ENCODE data around the gene CDC14C.
"Not testable (repeated sequence)": the region's sequence is repeated elsewhere in the genome, so short reads cannot be mapped to it uniquely, and the experiment has no call there.

CDC14C gene

GRCh38 chr7:48924433-48924832, at the start of gene CDC14C:
TSS of gene CDC14C (plus strand) at chr7:48924547. CDS start at chr7:48924673, 126 bp downstream.
- Mint-ChIP-seq H3K4me3 (no peak within 1 kb of the TSS), H3K9me3 (no peaks in the 10 kb centered on the region), H3K27me3 (no peaks in the 10 kb centered on the region), H3K4me1 (no peaks in the 10 kb centered on the region), H3K27ac (no peak within 1 kb of the TSS), H3K36me3 (no peaks in the 10 kb centered on the region)
- no peak for ATAC-seq

GRCh38 chr7:48875045-48875916, 49.1 kb upstream of the CDC14C start:
- Mint-ChIP-seq H3K36me3 (no peaks in the 10 kb centered on the region), H3K9me3 (peaks cover 4% of the 10 kb centered on the region), H3K4me3 (no peak overlapping the region), H3K27ac (no peak overlapping the region), H3K4me1 (no peaks in the 10 kb centered on the region), H3K27me3 (no peaks in the 10 kb centered on the region)
- ATAC-seq, result no peak

- H3K27ac Mint-ChIP-seq, result no peak overlapping the region
- no peaks in the 10 kb centered on the region for H3K36me3 Mint-ChIP-seq
- peaks cover 4% of the 10 kb centered on the region for H3K9me3 Mint-ChIP-seq
- no peaks in the 10 kb centered on the region for H3K27me3 Mint-ChIP-seq
- H3K4me1 Mint-ChIP-seq, result no peaks in the 10 kb centered on the region
- H3K4me3 Mint-ChIP-seq, result no peak overlapping the region
- ATAC-seq, result no peak
These were observed 48.3 kb upstream of the CDC14C start for GRCh38 chr7:48876087-48876486.

- no peak for ATAC-seq
- no peaks in the 10 kb centered on the region for H3K27me3 Mint-ChIP-seq
- no peak overlapping the region for H3K4me3 Mint-ChIP-seq
- peaks cover 10% of the 10 kb centered on the region for H3K9me3 Mint-ChIP-seq
- no peak overlapping the region for H3K27ac Mint-ChIP-seq
- no peaks in the 10 kb centered on the region for H3K36me3 Mint-ChIP-seq
- H3K4me1 Mint-ChIP-seq, result no peaks in the 10 kb centered on the region
These were observed 43.5 kb upstream of the CDC14C start for GRCh38 chr7:48880851-48881250.

GRCh38 chr7:48887500-48887899, 36.8 kb upstream of the CDC14C start:
- Mint-ChIP-seq H3K4me3 (no peak overlapping the region), H3K9me3 (peaks cover 12% of the 10 kb centered on the region), H3K4me1 (no peaks in the 10 kb centered on the region), H3K27me3 (no peaks in the 10 kb centered on the region), H3K27ac (no peak overlapping the region), H3K36me3 (no peaks in the 10 kb centered on the region)
- no peak for ATAC-seq

- H3K4me3 Mint-ChIP-seq, result no peak overlapping the region
- no peaks in the 10 kb centered on the region for H3K4me1 Mint-ChIP-seq
- peaks cover 3% of the 10 kb centered on the region for H3K9me3 Mint-ChIP-seq
- H3K36me3 Mint-ChIP-seq, result no peaks in the 10 kb centered on the region
- no peaks in the 10 kb centered on the region for H3K27me3 Mint-ChIP-seq
- ATAC-seq, result no peak
- H3K27ac Mint-ChIP-seq, result no peak overlapping the region
These were observed 29.8 kb upstream of the CDC14C start for GRCh38 chr7:48894574-48894973.

GRCh38 chr7:48899932-48900331, 24.4 kb upstream of the CDC14C start:
- H3K36me3 Mint-ChIP-seq, result no peaks in the 10 kb centered on the region
- no peak overlapping the region for H3K27ac Mint-ChIP-seq
- no peaks in the 10 kb centered on the region for H3K9me3 Mint-ChIP-seq
- no peaks in the 10 kb centered on the region for H3K27me3 Mint-ChIP-seq
- no peak for ATAC-seq
- no peak overlapping the region for H3K4me3 Mint-ChIP-seq
- H3K4me1 Mint-ChIP-seq, result no peaks in the 10 kb centered on the region

GRCh38 chr7:48901966-48902365, 22.4 kb upstream of the CDC14C start:
- Mint-ChIP-seq H3K4me3 (no peak overlapping the region), H3K27ac (no peak overlapping the region), H3K27me3 (no peaks in the 10 kb centered on the region), H3K36me3 (no peaks in the 10 kb centered on the region), H3K9me3 (peaks cover 2% of the 10 kb centered on the region), H3K4me1 (no peaks in the 10 kb centered on the region)
- ATAC-seq, result no peak

- H3K36me3 Mint-ChIP-seq, result no peaks in the 10 kb centered on the region
- no peak overlapping the region for H3K4me3 Mint-ChIP-seq
- no peaks in the 10 kb centered on the region for H3K27me3 Mint-ChIP-seq
- ATAC-seq, result no peak
- peaks cover 6% of the 10 kb centered on the region for H3K9me3 Mint-ChIP-seq
- no peaks in the 10 kb centered on the region for H3K4me1 Mint-ChIP-seq
- no peak overlapping the region for H3K27ac Mint-ChIP-seq
These were observed 19.4 kb upstream of the CDC14C start for GRCh38 chr7:48904975-48905374.

- not testable (repeated sequence) for H3K4me3 Mint-ChIP-seq, ATAC-seq, H3K36me3 Mint-ChIP-seq, H3K4me1 Mint-ChIP-seq, H3K9me3 Mint-ChIP-seq, H3K27ac Mint-ChIP-seq, H3K27me3 Mint-ChIP-seq
These were observed 18.7 kb upstream of the CDC14C start for GRCh38 chr7:48905686-48906085.

GRCh38 chr7:48909887-48910286, 14.5 kb upstream of the CDC14C start:
- H3K9me3 Mint-ChIP-seq, ATAC-seq, H3K36me3 Mint-ChIP-seq, H3K4me1 Mint-ChIP-seq, H3K4me3 Mint-ChIP-seq, H3K27me3 Mint-ChIP-seq, H3K27ac Mint-ChIP-seq: not testable (repeated sequence)

- Mint-ChIP-seq H3K27me3 (no peaks in the 10 kb centered on the region), H3K27ac (no peak overlapping the region), H3K36me3 (no peaks in the 10 kb centered on the region), H3K4me1 (no peaks in the 10 kb centered on the region), H3K9me3 (peaks cover 5% of the 10 kb centered on the region), H3K4me3 (no peak overlapping the region)
- no peak for ATAC-seq
These were observed 7.1 kb downstream of the CDC14C start for GRCh38 chr7:48931481-48931880.

GRCh38 chr7:48932126-48932910, 8.0 kb downstream of the CDC14C start:
- no peaks in the 10 kb centered on the region for H3K36me3 Mint-ChIP-seq
- no peaks in the 10 kb centered on the region for H3K4me1 Mint-ChIP-seq
- H3K27ac Mint-ChIP-seq, result no peak overlapping the region
- ATAC-seq, result no peak
- H3K4me3 Mint-ChIP-seq, result no peak overlapping the region
- no peaks in the 10 kb centered on the region for H3K27me3 Mint-ChIP-seq
- peaks cover 5% of the 10 kb centered on the region for H3K9me3 Mint-ChIP-seq

- ATAC-seq, result no peak
- no peaks in the 10 kb centered on the region for H3K36me3 Mint-ChIP-seq
- peaks cover 5% of the 10 kb centered on the region for H3K9me3 Mint-ChIP-seq
- no peaks in the 10 kb centered on the region for H3K4me1 Mint-ChIP-seq
- no peak overlapping the region for H3K27ac Mint-ChIP-seq
- H3K4me3 Mint-ChIP-seq, result no peak overlapping the region
- no peaks in the 10 kb centered on the region for H3K27me3 Mint-ChIP-seq
These were observed 9.3 kb downstream of the CDC14C start for GRCh38 chr7:48933549-48934085.

GRCh38 chr7:48938539-48939295, 14.4 kb downstream of the CDC14C start:
- ATAC-seq, result no peak
- H3K4me3 Mint-ChIP-seq, result no peak overlapping the region
- no peak overlapping the region for H3K27ac Mint-ChIP-seq
- no peaks in the 10 kb centered on the region for H3K36me3 Mint-ChIP-seq
- H3K9me3 Mint-ChIP-seq, result peaks cover 1% of the 10 kb centered on the region
- no peaks in the 10 kb centered on the region for H3K27me3 Mint-ChIP-seq
- no peaks in the 10 kb centered on the region for H3K4me1 Mint-ChIP-seq

Data from stimulated activated memory B cell treated with anti-CD40 and anti-IgM and Interleukin-4, amounts not matched to agents 10 μg/mL and 1 μg/mL and 100 μg/mL, for 72 hours (primary cell).